Germinal center (tissue), 1 donor: ENCODE results near the gene VWDE.

Source experiments
- DNase-seq: peaks from one replicate; pipeline ENCODE4 v3.0.0; 2012; ENCODE audit warnings: mixed read lengths, low spot score

Gene VWDE

DNA sequence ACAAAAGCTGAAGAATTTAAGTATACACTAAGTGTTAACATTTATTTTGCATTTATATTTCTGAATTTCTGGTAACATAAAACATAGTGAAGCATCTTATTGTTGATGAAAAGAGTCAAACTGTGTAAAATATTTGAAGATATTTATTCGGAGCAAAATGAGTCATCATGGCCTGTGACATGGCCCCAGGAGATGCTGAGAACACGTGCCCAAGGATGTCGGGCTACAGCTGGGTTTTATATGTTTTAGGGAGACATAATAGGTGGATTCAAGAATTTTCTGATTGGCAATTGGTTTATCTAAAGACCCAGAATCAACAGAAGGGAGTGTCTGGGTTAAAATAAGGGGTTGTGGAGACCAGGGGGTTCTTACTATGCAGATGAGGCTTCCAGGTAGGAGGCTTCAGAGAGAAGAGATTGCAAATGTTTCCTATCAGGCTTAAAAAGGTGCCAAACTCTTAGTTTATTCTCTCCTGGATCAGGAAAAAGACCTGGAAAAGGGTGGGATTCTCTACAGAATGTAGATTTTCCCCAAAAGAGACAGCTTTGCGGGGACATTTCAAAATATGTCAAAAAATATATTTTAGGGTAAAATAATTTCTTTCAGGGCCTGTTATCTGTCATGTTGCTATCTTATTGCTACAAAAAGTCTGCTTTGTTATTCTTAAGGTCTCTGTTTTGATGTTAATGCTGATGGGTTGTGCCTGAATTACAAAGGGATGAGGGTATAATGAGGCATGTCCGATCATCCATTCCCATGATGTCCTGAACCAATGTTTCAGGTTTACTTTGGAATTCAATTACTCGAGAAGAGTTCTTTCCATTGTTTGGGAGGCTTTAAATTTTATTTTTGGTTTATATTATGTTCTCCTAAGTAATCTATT lies 74.5 kb downstream of the VWDE start:
- DNase-seq = no peak

GRCh38 chr7:12327922-12328321 lies 75.7 kb downstream of the VWDE start:
- no peak for DNase-seq

GRCh38 chr7:12325646-12326045 lies 78.0 kb downstream of the VWDE start:
- DNase-seq = no peak

GRCh38 chr7:12323415-12323814 lies 80.2 kb downstream of the VWDE start:
- DNase-seq = no peak

DNA sequence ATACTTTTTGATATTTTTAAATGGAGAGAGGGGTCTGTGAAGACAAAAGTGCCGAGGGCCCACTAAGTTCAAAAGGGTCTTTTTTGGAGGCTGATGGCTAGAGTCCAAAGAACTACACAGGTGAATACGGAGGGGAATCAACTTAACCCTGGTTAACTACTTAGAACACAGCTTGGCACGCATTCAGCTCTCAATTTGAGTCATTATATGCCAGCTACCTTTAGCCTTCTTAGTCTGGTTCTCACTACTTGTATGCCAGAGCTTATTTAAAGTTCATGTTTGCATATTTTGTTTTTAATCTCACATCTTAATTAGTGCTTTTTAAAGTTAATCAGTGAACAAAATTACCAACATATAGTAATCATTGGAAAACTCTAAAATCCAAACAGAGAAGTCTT lies 80.8 kb downstream of the VWDE start:
- DNase-seq = no peak

DNA sequence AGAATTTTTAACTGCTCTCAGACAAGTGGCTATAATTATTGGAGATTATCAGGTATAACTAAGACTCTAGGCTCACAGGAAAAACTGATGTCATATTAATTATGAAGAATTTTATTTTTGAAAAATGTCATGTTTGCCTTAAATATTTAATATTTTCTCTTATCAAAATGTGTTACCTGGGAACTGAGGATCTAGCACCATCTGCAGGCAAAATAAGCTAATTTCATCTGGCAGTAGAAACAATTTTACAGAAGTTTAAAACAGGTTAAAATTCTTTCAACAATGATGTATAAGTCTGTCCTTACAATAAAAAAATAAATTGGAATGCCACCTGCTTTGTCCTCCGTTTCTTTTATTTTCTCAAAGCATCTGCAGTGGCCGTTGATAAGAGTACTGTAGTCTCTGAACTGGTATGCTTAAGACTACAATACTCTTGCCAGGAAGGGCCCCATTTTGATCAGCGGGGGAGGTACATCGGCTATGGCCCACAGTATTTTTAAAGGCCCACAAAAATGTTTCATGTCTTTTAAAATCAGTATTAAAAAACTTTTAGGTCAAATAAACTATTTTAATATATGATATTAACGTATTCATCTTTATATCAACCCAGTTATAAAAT lies 81.3 kb downstream of the VWDE start:
- DNase-seq = no peak

- no peak for DNase-seq
Observed at GRCh38 chr7:12320987-12321647, 82.5 kb downstream of the VWDE start.

- no peak for DNase-seq
Observed at GRCh38 chr7:12320241-12320986, 83.3 kb downstream of the VWDE start.

- DNase-seq = no peak
Observed at GRCh38 chr7:12317675-12318074, 86.0 kb downstream of the VWDE start.

GRCh38 chr7:12316925-12317324 lies 86.7 kb downstream of the VWDE start:
- DNase-seq = no peak

- DNase-seq = no peak
Observed at GRCh38 chr7:12315049-12315448, 88.6 kb downstream of the VWDE start.

DNA sequence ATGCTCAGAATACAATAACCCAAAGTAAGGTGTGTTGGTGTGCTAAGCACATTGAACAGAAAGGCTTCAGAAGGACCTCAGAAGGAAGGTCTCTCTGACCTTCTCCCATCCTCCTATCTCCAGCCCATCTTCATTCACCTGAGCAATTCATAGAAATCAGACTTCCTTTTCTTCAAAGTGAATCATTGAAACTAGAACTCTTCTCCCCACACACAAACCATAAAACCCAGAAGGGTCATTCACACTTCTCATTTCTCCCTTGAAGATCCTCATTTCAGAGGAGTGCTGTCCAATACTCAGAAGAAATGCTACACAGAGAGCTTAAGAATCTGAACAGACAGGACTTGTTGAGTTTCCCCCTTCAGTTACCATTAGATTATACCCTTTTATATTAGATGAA lies 89.5 kb downstream of the VWDE start:
- DNase-seq = no peak

DNA sequence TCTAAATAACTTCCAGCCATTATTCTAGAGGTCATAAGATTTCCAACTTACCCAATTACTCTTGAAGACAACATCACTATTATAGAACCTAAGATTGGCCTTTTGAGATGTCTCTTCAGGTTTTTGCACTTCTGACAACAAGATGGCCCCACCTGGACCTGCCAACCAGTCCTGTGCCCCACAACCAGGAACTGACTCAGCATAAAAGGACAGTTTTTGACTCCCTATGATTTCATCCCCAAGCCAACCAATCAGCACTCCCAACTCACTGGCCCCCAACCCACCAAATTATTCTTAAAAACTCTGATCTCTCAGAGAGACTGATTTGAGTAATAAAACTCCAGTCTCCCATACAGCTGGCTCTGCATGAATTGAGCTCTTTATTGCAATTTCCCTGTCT lies 98.2 kb downstream of the VWDE start:
- no peak for DNase-seq

- DNase-seq = no peak
Observed at GRCh38 chr7:12303495-12303894, 100.2 kb downstream of the VWDE start.

DNA sequence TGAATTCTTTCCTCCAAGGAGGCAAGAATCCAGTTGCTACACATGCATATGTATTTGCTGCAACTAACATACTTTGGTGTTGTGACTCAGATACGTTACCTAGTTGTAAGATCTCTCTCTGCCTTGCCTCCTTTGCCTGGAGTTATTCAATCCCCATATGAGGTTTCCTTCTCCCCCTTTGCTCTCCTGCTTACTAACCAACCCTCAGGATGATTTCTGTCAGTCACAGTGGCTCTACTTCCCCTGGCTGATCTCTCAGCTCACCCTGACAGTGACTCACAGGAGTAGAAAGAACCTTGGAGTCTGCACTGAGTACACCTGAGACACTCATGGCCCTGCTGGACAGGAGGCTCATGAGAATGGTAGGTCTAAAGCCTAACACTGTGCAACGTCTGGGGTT lies 100.6 kb downstream of the VWDE start:
- DNase-seq = no peak

DNA sequence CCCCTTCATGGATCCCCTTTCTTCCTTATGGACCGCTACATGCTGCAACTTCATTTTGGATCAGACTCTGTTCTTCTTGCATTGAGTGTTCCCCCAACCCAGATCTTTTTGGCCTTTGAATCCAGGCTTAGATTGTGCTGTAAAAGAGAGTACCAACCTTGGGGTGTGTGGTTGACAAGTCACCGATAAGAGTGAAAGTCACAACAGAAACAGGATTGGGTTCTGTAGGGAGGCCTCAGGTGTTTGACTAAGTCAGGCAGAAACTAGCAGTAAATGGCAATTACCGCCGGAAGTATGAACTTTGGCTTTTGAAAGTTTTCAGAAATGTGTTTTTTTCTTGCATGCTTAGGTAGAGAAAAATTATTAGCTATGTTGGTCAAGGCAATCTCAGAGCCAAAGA lies 103.2 kb downstream of the VWDE start:
- DNase-seq = no peak

GRCh38 chr7:12299367-12299766 lies 104.3 kb downstream of the VWDE start:
- DNase-seq = no peak

DNA sequence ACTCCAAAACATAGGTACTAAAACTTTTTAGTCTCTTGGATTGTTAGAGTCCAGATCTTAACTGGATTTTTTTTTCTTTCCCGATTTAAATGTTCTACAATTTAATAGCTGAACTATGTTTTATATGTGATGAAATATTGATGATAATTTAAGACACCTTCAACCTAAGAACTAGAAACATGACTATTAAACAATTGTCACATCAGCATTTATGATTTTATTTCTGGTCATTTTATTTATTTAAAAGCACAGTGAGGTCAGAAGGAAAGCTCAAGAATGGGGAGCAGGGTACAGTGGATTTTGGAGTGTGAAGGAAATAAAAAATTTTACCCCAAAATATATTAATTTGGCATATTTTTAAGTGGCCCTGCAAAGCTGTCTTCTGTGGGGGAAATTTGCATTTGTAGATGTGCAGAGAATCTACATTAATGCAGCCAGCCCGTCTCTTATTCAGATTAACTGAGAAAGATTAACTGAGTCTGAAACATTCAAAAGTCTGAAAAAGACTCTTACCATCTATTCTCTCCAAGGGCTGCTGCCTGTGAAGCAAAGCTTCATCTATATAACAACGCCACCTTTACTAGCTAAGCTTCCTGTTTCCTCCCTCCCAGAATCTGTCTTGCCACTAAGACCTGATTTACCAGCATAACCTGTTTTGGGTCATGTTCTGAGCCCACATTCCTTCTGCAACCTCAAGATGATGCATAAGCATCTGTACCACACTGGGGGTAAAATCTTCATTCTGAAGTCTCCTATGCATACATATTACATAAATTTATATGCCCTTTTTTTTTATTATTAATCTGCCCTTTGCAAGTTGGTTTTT lies 106.2 kb downstream of the VWDE start:
- no peak for DNase-seq

DNA sequence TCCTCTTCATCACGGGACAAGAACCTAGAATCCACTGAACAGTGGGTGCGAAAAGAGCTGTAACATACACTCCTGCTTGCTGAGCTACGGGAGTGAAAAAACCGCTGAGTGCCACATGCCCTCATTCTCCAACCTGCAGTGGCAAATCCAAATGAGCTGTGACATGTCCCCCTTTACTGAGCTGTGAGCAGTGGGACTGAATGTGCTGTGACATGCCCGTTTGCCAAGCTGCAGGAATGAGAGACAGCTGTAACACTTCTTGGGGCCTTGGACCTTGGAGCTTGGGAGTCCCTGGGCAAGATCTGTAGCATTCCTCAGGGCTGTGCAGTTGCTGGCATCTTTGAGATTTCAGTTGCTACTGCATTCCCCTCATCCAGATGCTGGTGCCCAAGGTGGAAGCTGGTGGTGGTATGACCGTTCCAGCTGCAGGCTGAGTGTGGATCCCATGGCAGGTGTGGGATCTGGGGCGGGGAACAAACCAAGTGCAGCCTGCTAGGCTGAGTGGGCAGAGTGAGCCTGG lies 107.6 kb downstream of the VWDE start:
- no peak for DNase-seq

- DNase-seq = no peak
Observed at GRCh38 chr7:12294701-12295100, 109.0 kb downstream of the VWDE start.

DNA sequence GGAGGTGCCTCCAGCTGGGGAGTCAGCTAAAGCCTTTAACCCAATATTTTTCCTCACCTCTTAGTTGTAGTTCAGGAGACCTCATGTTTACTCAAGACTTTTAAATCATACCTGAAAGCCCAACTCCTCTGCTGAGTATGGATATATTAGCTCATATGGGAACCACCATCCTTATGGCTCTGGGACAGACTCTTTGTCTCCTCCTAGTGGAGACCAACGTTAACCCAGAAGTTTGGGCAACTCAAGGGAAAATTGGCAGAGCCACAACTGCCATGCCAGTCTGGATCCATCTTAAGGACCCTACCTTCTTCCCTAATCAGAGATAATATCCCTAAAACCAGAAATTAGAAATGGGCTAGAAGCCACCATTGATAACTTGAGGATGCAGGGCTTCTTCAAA lies 111.8 kb downstream of the VWDE start:
- DNase-seq = no peak
